Fibroblast of pulmonary artery (primary cell): ENCODE measurements around the gene GDI1.

ENCODE experiments used
- DNase-seq: peaks from one replicate; pipeline ENCODE4 v3.0.0-alpha.2; 2010; ENCODE audit warnings: low read depth
- H3K4me3 ChIP-seq: replicated peaks from 2 replicates; pipeline ENCODE4 v1.5.1; 2011; ENCODE audit warnings: low read depth, mild to moderate bottlenecking, control low read depth, low read length, moderate library complexity
- TF ChIP-seq, protein P1 (sequence below): IDR thresholded peaks from 2 replicates; pipeline ENCODE4 v1.5.1; 2011; ENCODE audit warnings: mild to moderate bottlenecking, control low read depth, low read length, inconsistent platforms; ENCODE audit errors: missing control alignments

Gene GDI1

DNA sequence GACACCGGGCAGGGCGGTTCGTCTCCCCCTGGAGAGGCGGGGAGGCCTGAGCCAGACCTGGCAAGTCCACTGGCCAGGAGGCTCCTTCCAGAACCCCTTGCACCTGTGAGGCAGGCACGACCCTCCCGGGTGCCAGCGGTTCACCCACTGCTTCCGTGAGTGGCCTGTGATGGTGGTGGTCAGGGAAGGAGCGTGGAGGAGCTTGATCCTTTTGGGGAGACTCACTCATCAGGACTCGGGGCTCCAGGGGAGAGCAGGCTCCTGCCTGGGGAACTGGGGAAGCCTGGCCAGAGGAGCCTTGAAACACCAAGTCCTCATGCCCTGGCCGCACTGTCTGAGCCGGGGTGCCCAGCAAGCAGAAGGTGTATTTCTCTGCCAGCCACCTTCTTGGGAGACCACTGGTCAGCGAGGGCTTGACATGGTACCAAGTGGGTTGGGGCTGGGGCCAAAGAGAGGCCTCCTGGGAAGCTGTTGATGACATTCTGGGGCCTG is 7.8 kb downstream of the GDI1 start:
- peak overlapping the region; percentile 63 for H3K4me3 ChIP-seq

DNA sequence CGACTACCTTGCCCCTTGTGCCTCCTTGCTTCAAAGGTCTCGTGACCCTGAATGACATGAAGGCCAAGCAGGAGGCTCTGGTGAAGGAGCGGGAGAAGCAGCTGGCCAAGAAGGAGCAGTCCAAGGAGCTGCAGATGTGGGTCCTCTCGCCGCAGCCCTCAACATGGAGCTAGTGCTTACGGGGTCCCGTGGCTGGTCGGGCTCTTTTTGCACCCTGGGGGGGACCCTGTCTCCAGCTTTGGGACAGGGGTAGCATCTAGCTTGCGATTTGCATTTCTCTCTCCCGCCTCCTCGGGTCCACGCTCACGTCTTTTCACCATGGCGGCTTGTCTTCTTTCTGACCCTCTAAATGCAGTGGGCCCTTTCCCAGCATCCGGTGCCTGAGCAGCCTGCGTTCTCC is 8.8 kb downstream of the GDI1 start:
- no peak for DNase-seq
- TF ChIP-seq, protein P1, sequence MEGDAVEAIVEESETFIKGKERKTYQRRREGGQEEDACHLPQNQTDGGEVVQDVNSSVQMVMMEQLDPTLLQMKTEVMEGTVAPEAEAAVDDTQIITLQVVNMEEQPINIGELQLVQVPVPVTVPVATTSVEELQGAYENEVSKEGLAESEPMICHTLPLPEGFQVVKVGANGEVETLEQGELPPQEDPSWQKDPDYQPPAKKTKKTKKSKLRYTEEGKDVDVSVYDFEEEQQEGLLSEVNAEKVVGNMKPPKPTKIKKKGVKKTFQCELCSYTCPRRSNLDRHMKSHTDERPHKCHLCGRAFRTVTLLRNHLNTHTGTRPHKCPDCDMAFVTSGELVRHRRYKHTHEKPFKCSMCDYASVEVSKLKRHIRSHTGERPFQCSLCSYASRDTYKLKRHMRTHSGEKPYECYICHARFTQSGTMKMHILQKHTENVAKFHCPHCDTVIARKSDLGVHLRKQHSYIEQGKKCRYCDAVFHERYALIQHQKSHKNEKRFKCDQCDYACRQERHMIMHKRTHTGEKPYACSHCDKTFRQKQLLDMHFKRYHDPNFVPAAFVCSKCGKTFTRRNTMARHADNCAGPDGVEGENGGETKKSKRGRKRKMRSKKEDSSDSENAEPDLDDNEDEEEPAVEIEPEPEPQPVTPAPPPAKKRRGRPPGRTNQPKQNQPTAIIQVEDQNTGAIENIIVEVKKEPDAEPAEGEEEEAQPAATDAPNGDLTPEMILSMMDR: no peak
- H3K4me3 ChIP-seq: no peak overlapping the region

More for the DNA sequence above, 7.8 kb downstream of the GDI1 start:
- DNase-seq: no peak
- TF ChIP-seq, protein P1: no peak

DNA sequence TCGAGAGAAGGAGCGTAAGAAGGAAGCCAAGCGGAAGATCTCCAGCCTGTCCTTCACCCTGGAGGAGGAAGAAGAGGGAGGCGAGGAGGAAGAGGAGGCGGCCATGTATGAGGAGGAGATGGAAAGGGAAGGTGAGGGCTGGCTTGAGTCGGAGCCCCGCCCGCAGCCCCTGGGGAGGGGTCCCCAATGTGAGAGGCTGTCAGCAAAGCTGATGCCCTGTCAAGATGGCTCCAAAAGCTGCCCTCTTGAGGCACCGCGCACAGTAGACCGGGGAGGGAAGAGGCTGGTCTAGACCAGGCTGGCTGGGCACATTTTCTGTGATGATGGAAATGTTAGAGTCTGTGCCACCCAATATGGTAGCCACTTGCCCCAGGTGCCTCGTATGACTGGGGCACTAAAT is 9.5 kb downstream of the GDI1 start:
- TF ChIP-seq, protein P1: no peak
- DNase-seq: no peak
- H3K4me3 ChIP-seq: no peak overlapping the region

DNA sequence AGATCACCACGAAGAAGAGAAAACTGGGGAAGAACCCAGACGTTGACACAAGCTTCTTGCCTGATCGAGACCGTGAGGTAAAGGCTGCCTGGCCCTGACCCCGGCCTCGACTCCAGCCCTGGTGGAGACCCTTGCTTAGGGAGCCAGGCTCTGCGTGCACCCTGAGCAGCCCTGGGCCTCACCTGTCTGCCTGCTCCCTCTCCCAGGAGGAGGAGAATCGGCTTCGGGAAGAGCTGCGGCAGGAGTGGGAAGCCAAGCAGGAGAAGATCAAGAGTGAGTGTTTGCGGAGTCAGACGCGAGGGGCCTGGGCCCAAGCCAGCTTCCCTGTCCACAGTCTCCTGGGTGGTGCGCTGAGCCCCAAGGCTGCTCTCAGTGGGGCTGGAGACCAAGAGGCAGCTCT is 11.5 kb downstream of the GDI1 start:
- no peak for DNase-seq
- H3K4me3 ChIP-seq: no peak overlapping the region
- TF ChIP-seq, protein P1: no peak

DNA sequence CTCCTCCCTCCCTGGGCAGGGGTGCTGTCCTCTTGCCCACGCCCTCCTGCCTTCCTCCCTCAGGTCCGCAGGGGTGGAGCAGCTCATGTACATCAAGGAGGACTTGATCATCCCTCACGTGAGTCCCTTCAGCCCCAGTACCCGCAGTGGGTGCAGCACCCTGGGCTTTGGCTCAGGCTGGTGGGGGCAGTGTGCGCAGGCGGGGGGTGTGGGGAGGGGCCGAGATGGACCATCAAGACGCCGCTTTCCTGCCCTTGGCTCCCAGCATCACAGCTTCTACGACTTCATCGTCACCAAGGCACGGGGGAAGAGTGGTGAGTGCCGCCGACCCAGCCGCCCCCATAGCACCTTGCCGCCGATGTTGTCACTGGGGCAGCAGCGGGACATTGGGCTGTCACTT is 12.7 kb downstream of the GDI1 start:
- no peak overlapping the region for H3K4me3 ChIP-seq
- TF ChIP-seq, protein P1: no peak
- no peak for DNase-seq

DNA sequence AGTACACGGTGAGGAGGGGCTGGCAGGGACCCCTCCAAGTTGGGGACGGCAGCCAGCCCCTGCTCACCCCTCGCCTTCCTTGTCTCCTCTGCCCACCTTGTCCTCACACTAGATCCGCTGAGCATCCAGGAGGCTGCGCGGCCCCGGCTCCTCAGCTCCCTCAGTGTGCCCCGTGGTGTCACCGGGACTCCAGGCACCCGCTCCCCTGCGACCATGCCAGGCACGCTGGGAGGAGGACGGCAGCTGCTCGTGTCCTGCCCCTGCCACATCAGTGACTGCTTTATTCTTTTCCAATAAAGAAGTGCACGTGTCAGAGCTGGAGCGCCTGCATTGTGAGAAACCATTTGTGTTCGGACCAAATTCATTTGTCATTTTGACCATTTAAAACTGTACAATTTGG is 13.4 kb downstream of the GDI1 start:
- DNase-seq: no peak
- no peak overlapping the region for H3K4me3 ChIP-seq
- TF ChIP-seq, protein P1: no peak

DNA sequence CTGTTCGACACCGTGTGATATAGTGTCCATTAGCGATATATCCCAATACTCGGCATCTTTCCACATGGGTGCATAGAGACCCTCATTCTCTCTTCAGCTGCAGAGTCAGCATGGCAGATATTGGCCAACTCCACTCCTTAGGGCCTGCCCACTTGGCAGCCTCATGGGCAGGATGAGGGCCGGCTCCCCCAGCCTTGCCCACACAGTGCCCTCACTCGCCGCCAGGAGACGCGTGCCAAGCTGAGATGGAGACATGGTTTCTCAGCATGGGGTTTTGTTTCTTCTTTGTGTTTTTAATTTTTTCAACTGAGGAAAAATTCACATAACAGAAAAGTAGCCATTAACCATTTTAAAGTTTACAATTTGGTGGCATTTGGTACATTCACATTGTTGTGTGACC is 15.9 kb downstream of the GDI1 start:
- no peak overlapping the region for H3K4me3 ChIP-seq
- TF ChIP-seq, protein P1: no peak
- no peak for DNase-seq
